ENCODE results near the gene KCNT2.

KCNT2 gene

GRCh38 chr1:196501760-196502428 lies 106.3 kb downstream of the KCNT2 start:
- POLR2A ChIA-PET = no interaction called here
- DNase-seq (ENCODE audit: extremely low spot score) = no peak
- CTCF ChIA-PET = no interaction called here
- TF ChIP-seq ARNT (IDR thresholded peaks at IDR 0.05) (no peak), NFRKB (IDR thresholded peaks at IDR 0.05) (no peak), L3MBTL2 (conservative IDR thresholded peaks at IDR 0.05) (no peak), SP1 (IDR thresholded peaks at IDR 0.05) (no peak), PKNOX1 (IDR thresholded peaks at IDR 0.05) (no peak), FOXM1 (IDR thresholded peaks at IDR 0.05; ENCODE audit: borderline replicate concordance) (no peak), HDGF (IDR thresholded peaks at IDR 0.05; ENCODE audit: borderline replicate concordance) (no peak), SUZ12 (IDR thresholded peaks at IDR 0.05) (no peak), ZNF384 (IDR thresholded peaks at IDR 0.05) (no peak), BHLHE40 (IDR thresholded peaks at IDR 0.05; ENCODE audit: borderline replicate concordance) (no peak), ELF4 (IDR thresholded peaks at IDR 0.05) (no peak), TARDBP (IDR thresholded peaks at IDR 0.05) (no peak)

- POLR2A ChIA-PET = no interaction called here
- TF ChIP-seq TARDBP (IDR thresholded peaks at IDR 0.05) (no peak), PKNOX1 (IDR thresholded peaks at IDR 0.05) (no peak), ZNF384 (IDR thresholded peaks at IDR 0.05) (no peak), LEF1 (IDR thresholded peaks at IDR 0.05; ENCODE audit: borderline replicate concordance) (no peak), SP1 (IDR thresholded peaks at IDR 0.05) (no peak), FOXK2 (IDR thresholded peaks at IDR 0.05) (no peak), SUZ12 (IDR thresholded peaks at IDR 0.05) (no peak), L3MBTL2 (conservative IDR thresholded peaks at IDR 0.05) (no peak), FOXA1 (IDR thresholded peaks at IDR 0.05) (no peak), FOXM1 (IDR thresholded peaks at IDR 0.05; ENCODE audit: borderline replicate concordance) (no peak), CTBP1 (IDR thresholded peaks at IDR 0.05; ENCODE audit: borderline replicate concordance) (no peak), ARNT (IDR thresholded peaks at IDR 0.05) (no peak), HDGF (IDR thresholded peaks at IDR 0.05; ENCODE audit: borderline replicate concordance) (no peak), BHLHE40 (IDR thresholded peaks at IDR 0.05; ENCODE audit: borderline replicate concordance) (no peak), NFRKB (IDR thresholded peaks at IDR 0.05) (no peak)
- DNase-seq (ENCODE audit: extremely low spot score) = no peak
- CTCF ChIA-PET = no interaction called here
These were observed 110.4 kb downstream of the KCNT2 start for GRCh38 chr1:196497817-196498216.

- ChIA-PET POLR2A (no interaction called here), CTCF (no interaction called here)
- TF ChIP-seq BHLHE40 (IDR thresholded peaks at IDR 0.05; ENCODE audit: borderline replicate concordance) = no peak
- no peak for TF ChIP-seq FOXK2 (IDR thresholded peaks at IDR 0.05)
- no peak for TF ChIP-seq L3MBTL2 (conservative IDR thresholded peaks at IDR 0.05)
- TF ChIP-seq ZNF384 (IDR thresholded peaks at IDR 0.05) = no peak
- TF ChIP-seq CTBP1 (IDR thresholded peaks at IDR 0.05; ENCODE audit: borderline replicate concordance) = no peak
- no peak for TF ChIP-seq ARNT (IDR thresholded peaks at IDR 0.05)
- TF ChIP-seq PKNOX1 (IDR thresholded peaks at IDR 0.05) = no peak
- TF ChIP-seq NFRKB (IDR thresholded peaks at IDR 0.05) = no peak
- no peak for TF ChIP-seq ELF4 (IDR thresholded peaks at IDR 0.05)
- TF ChIP-seq TARDBP (IDR thresholded peaks at IDR 0.05) = no peak
- no peak for TF ChIP-seq FOXM1 (IDR thresholded peaks at IDR 0.05; ENCODE audit: borderline replicate concordance)
- TF ChIP-seq HDGF (IDR thresholded peaks at IDR 0.05; ENCODE audit: borderline replicate concordance) = no peak
- TF ChIP-seq FOXA1 (IDR thresholded peaks at IDR 0.05) = no peak
- no peak for TF ChIP-seq LEF1 (IDR thresholded peaks at IDR 0.05; ENCODE audit: borderline replicate concordance)
- TF ChIP-seq SUZ12 (IDR thresholded peaks at IDR 0.05) = no peak
- TF ChIP-seq SP1 (IDR thresholded peaks at IDR 0.05) = no peak
These were observed 113.5 kb downstream of the KCNT2 start for GRCh38 chr1:196494766-196495165.

GRCh38 chr1:196493881-196494280 lies 114.4 kb downstream of the KCNT2 start:
- ChIA-PET POLR2A (no interaction called here), CTCF (no interaction called here)
- no peak for TF ChIP-seq ELF4 (IDR thresholded peaks at IDR 0.05)
- TF ChIP-seq TARDBP (IDR thresholded peaks at IDR 0.05) = no peak
- TF ChIP-seq ARNT (IDR thresholded peaks at IDR 0.05) = no peak
- no peak for TF ChIP-seq ZNF384 (IDR thresholded peaks at IDR 0.05)
- no peak for TF ChIP-seq FOXK2 (IDR thresholded peaks at IDR 0.05)
- DNase-seq (ENCODE audit: extremely low spot score) = no peak

More at GRCh38 chr1:196494766-196495165, 113.5 kb downstream of the KCNT2 start:
- DNase-seq (ENCODE audit: extremely low spot score) = no peak

- ChIA-PET CTCF (no interaction called here), POLR2A (no interaction called here)
- TF ChIP-seq SP1 (IDR thresholded peaks at IDR 0.05) = no peak
- no peak for TF ChIP-seq FOXA1 (IDR thresholded peaks at IDR 0.05)
- TF ChIP-seq PKNOX1 (IDR thresholded peaks at IDR 0.05) = no peak
- TF ChIP-seq SUZ12 (IDR thresholded peaks at IDR 0.05) = no peak
- no peak for TF ChIP-seq L3MBTL2 (conservative IDR thresholded peaks at IDR 0.05)
- no peak for TF ChIP-seq ARNT (IDR thresholded peaks at IDR 0.05)
- TF ChIP-seq FOXM1 (IDR thresholded peaks at IDR 0.05; ENCODE audit: borderline replicate concordance) = no peak
- TF ChIP-seq HDGF (IDR thresholded peaks at IDR 0.05; ENCODE audit: borderline replicate concordance) = no peak
- no peak for TF ChIP-seq CTBP1 (IDR thresholded peaks at IDR 0.05; ENCODE audit: borderline replicate concordance)
- no peak for TF ChIP-seq ZNF384 (IDR thresholded peaks at IDR 0.05)
- no peak for TF ChIP-seq LEF1 (IDR thresholded peaks at IDR 0.05; ENCODE audit: borderline replicate concordance)
- TF ChIP-seq TARDBP (IDR thresholded peaks at IDR 0.05) = no peak
- no peak for TF ChIP-seq ELF4 (IDR thresholded peaks at IDR 0.05)
- TF ChIP-seq NFRKB (IDR thresholded peaks at IDR 0.05) = no peak
- no peak for DNase-seq (ENCODE audit: extremely low spot score)
These were observed 119.7 kb downstream of the KCNT2 start for GRCh38 chr1:196488579-196488978.

Data from HEK293T (cell line).